Lower leg skin (tissue), 3 donors: ENCODE measurements around the gene SCAPER.

Experiments
- CTCF ChIP-seq, 3 donors: fragments of 450-650 bp; IDR thresholded peaks; one replicate each; pipeline ENCODE4 v1.5.1; 2016; ENCODE audit warnings: antibody characterized with exemption in 3 of 3, mild to moderate bottlenecking in 3 of 3, moderate library complexity in 2 of 3
- POLR2A ChIP-seq, 2 donors: fragments of 450-650 bp; IDR thresholded peaks; one replicate each; pipeline ENCODE4 v1.6.1; 2016 to 2017; ENCODE audit warnings: antibody characterized with exemption in 2 of 2, mild to moderate bottlenecking in 1 of 2, moderate library complexity in 1 of 2

GRCh38 chr15:76737573-76737972 is 167.6 kb downstream of the SCAPER start:
- TF ChIP-seq CTCF (IDR thresholded peaks at IDR 0.05) (no peak), POLR2A (IDR thresholded peaks at IDR 0.05) (no peak)
